G401 (cell line): ENCODE data around the gene DMBT1. TPM values are rescaled to one million over a fixed set of nuclear protein-coding genes. Genes with fewer than 3 reads are reported as not detected.

Source experiments
- DNase-seq: peaks from one replicate; pipeline ENCODE4 v3.0.0-alpha.2; 2015; ENCODE audit warnings: low spot score
- in situ Hi-C: cut with HindIII; loops from 2 replicates; pipeline ENCODE4 v1.10.0; 2016; ENCODE audit warnings: low sequenced_read_pairs, mixed read lengths
- total RNA-seq: library from RNA; depleted of rRNA; stranded (reverse); fragments of >200 nt; shearing (Covaris generic); gene quantifications from 2 replicates; pipeline ENCODE4 v1.2.3, GENCODE V29; 2014

The DMBT1 gene
- total RNA-seq, 1 experiment from 2014 or later = not detected

GRCh38 chr10:122660696-122661095 lies 100.1 kb downstream of the DMBT1 start:
- no peak for DNase-seq
- in situ Hi-C loops = no loop called here

DNA sequence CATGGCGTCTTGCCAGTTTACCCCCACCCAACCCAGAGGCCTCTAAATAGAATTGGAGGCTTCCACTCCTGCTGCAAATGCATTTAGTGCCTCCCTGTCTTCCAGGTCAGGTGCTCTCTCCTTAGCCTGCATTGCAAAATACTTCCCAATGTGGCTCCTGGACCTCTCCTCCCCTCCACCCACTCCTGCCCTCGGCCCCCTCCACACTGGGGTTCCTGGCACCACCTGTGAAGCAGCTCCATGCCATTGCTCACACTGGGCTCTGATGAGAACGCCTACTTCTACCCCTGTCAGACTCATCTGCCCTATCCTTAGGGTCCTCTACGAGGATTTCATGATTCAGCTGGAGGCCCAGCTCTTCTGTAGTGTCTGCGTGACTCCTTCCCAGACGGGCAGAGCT lies 101.7 kb downstream of the DMBT1 start:
- DNase-seq = no peak
- in situ Hi-C loops = no loop called here

GRCh38 chr10:122663516-122664130 lies 103.1 kb downstream of the DMBT1 start:
- in situ Hi-C loops = no loop called here
- DNase-seq = no peak

- in situ Hi-C loops = no loop called here
- DNase-seq = no peak
Observed at GRCh38 chr10:122664501-122664900, 103.9 kb downstream of the DMBT1 start.

DNA sequence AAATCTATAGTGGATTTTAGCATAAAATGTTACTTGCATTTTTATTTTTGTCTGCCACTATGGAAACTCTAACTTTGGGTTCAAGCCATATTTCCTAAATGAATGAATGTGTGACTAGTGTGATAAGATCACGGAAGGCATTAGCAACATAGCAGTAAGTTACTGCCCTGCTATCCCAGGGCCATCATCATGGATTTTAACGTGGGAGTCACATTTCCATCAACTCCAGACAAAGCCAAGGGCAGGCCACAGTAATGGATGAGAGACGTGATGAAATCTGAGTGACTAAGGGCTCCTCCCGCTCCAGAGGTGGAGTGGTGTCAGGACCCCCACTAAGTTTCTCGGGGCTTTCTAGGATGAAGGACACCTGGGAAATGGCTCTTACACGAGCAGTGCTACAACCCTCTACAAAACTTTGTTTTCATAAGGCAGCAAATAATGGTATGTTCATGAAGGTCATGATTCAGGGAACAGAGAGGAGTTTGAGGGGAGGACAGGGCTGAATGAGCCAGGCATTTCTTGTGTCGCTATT lies 104.8 kb downstream of the DMBT1 start:
- DNase-seq = no peak
- in situ Hi-C loops = no loop called here

GRCh38 chr10:122665946-122666345 lies 105.4 kb downstream of the DMBT1 start:
- no peak for DNase-seq
- in situ Hi-C loops = no loop called here

DNA sequence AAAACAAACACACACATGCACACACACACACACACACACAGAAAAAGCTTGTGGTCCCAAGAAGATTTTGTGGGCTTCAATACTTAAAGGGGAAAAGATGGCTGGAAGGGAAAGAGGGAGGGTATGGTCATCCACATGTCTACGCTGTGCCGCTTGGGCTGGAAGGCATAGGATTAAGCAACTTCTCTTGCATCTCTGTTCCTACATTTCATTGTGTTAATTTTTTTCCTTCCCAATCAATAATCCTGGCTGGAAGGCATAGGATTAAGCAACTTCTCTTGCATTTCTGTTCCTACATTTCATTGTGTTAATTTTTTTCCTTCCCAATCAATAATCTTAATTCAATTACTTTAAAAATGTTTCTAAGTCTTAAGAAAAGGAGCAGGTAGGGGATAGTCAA lies 108.5 kb downstream of the DMBT1 start:
- in situ Hi-C loops = no loop called here
- no peak for DNase-seq

DNA sequence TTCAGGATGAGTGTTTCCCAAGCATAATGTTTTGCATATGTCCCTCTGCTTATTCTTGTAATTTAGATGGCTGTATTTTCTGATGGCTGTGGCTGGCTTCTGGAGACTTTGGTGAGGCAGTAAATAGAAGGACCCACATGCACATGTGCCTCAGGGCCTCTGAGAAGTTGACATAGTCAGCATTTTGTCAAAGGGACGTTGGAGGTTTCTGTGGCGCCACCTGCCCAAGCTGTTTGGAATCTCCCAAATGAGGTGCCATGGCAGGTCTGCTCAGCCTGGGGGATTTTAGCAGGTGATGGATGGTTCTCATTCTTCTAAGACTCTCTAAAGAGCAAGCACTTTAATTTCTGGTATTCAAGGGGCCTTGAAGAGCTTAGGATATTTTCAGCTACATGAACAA lies 109.3 kb downstream of the DMBT1 start:
- DNase-seq = no peak
- in situ Hi-C loops = no loop called here

- in situ Hi-C loops = no loop called here
- no peak for DNase-seq
Observed at GRCh38 chr10:122671355-122671754, 110.8 kb downstream of the DMBT1 start.

DNA sequence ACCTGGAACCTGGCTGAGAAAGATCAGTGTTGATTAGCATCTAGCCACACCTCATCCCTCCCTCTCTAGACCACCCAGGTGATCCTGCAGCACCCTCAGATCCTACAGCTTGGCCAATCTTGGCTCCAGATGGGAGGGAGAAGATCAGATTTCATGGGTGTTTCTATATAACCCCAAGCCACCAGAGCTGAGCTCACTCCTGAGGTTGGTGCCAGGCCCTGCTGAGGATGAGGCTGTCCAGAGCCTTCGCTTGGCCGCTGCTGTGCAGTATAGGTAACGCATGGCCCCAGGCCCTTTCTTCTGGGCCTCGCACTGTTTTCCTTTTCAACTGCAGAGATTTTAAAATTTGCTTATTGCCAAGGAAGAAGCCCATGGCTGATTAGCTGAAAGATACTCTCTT lies 112.1 kb downstream of the DMBT1 start:
- DNase-seq = no peak
- in situ Hi-C loops = no loop called here

GRCh38 chr10:122673269-122673668 lies 112.7 kb downstream of the DMBT1 start:
- no peak for DNase-seq

GRCh38 chr10:122673731-122674130 lies 113.2 kb downstream of the DMBT1 start:
- in situ Hi-C loops = no loop called here
- no peak for DNase-seq

More at GRCh38 chr10:122673269-122673668, 112.7 kb downstream of the DMBT1 start:
- in situ Hi-C loops = no loop called here

DNA sequence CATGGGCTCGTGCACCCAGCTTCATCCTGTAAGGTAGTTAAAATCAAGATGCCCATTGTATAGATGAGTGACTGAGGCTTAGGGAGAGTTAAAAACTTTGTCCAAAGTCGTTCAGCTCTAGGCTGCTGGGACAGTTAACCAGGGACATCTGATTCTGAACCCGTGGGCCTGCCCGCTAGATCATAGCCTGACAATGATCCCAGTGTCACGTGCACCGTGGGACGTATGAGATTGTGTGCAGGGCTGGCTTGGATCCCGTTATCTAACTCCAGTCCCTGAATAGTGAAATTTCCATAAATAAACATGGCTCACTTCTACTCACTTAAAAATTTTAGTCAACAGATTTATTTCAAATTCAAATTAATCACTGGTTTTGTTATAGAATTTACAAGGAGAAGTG lies 114.2 kb downstream of the DMBT1 start:
- in situ Hi-C loops = no loop called here
- DNase-seq = no peak

DNA sequence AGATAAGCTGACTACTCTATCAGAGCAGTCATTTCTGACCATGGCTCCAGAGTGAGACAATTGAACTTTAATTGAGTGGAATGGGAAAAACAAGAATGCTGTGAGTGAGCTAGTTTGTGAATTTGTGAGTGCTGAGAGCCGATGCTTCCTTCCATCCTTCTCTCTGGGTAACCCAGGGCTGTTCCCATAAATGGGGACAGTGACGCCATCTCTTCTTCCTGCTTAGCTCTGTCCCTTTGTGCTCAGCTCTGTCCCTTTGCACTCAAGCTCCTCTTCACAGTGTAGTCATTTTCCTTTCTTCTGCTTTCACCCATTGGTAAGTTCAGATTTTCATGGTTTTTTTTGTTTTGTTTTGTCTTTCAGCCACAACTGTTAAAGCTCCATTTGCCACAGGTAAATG lies 114.7 kb downstream of the DMBT1 start:
- no peak for DNase-seq
- in situ Hi-C loops = no loop called here

DNA sequence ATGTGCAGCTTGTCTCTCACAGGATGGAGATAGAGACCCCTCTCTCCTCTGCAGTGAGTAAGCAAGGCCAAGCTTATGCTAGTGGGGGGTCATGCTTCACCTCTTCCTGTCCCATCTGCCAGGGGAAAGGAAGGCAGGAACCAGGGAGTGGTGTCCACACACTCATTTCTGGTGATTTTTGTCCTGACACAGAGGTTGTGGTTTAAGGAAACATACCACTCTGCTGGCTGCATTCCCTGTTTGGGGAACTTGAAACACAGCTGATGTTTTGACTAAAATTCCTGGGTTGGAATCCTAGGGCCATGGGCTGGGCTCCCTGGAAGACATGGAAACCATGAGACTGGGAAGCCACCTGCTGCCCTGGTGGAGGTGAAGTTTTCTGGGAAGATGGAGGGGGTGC lies 117.7 kb downstream of the DMBT1 start:
- no peak for DNase-seq
- in situ Hi-C loops = no loop called here

DNA sequence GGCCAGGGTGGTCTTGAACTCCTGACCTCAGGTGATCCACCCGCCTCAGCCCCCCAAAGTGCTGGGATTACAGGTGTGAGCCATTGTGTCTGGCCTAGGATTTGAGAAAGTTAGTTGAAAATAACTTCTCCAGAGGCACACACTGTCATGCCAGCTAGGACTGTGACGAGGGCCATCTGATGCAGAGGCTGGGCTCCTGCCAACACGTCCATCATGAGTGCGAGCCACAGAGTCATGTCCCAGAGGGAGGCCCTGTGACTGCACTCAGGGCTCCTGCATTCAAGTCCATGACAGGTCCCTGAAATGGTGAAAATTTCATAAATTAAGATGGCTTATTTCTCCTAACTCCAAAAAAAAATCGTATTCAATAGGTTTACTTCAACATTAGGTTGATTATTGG lies 122.0 kb downstream of the DMBT1 start:
- in situ Hi-C loops = no loop called here
- DNase-seq = no peak

GRCh38 chr10:122688293-122688989 lies 127.9 kb downstream of the DMBT1 start:
- in situ Hi-C loops = no loop called here
- DNase-seq = no peak

- in situ Hi-C loops = no loop called here
- no peak for DNase-seq
Observed at GRCh38 chr10:122689146-122689820, 128.7 kb downstream of the DMBT1 start.

GRCh38 chr10:122692744-122693143 lies 132.2 kb downstream of the DMBT1 start:
- no peak for DNase-seq
- in situ Hi-C loops = no loop called here
